Measurements from ENCODE around the gene YEATS2. TPM values are rescaled to one million over a fixed set of nuclear protein-coding genes. Genes with fewer than 3 reads are reported as not detected.

YEATS2 gene
- polyA plus RNA-seq, 3 donors = 4.2 to 33.0 (median 5.0) TPM

- H3K4me3 Mint-ChIP-seq = no peak overlapping the region
- no peak for TF ChIP-seq CTCF (IDR thresholded peaks at IDR 0.05)
- Histone ChIP-seq H3K4me3 (replicated peaks in 1 of 3; ENCODE audit: low read depth in 2 of 3, low read length in 3 of 3) (no peak overlapping the region), H3K4me2 (replicated peaks; ENCODE audit: extremely low read depth, low read length, poor library complexity, severe bottlenecking) (no peak overlapping the region), H3K27ac (ENCODE audit: low read depth in 1 of 2, low read length in 2 of 2) (peak overlapping the region in 1 of 2 donors; percentile 27), H3K9ac (ENCODE audit: insufficient read depth, low read length, poor library complexity, severe bottlenecking) (no peak overlapping the region), H4K20me1 (ENCODE audit: insufficient read depth, low read length) (no peaks in the 10 kb centered on the region), H2AFZ (ENCODE audit: insufficient read depth, low read depth, low read length, poor library complexity, severe bottlenecking) (no peak overlapping the region), H3K79me2 (ENCODE audit: insufficient read depth, low read length) (no peaks in the 10 kb centered on the region), H3K27me3 (ENCODE audit: control insufficient read depth in 2 of 2, insufficient read depth in 2 of 2, low read length in 2 of 2) (no peaks in the 10 kb centered on the region), H3K4me1 (ENCODE audit: control insufficient read depth in 1 of 2, insufficient read depth in 2 of 2, low read length in 2 of 2) (peaks cover 11 to 14% of the 10 kb centered on the region in 2 donors), H3K9me3 (replicated peaks in 1 of 2; ENCODE audit: control insufficient read depth in 1 of 2, insufficient read depth in 1 of 2, low read length in 2 of 2) (no peaks in the 10 kb centered on the region), H3K36me3 (replicated peaks in 1 of 2; ENCODE audit: control insufficient read depth in 1 of 2, insufficient read depth in 2 of 2, low read length in 2 of 2) (peaks cover 9 to 64% of the 10 kb centered on the region in 2 donors)
- peaks cover 16% of the 10 kb centered on the region for H3K4me1 Mint-ChIP-seq
- H3K36me3 Mint-ChIP-seq = peaks cover 24 to 66% of the 10 kb centered on the region in 2 donors
- DNase-seq = no peak
- H3K27ac Mint-ChIP-seq = peak overlapping the region in 4 of 7 donors; percentile 22 to 45 (median 34)
- intact Hi-C loops (cut with micrococcal nuclease) = loop anchor here in 1 of 2 donors (5.0 kb wide), 1 partner anchor 297 kb away; no protein-coding TSS in a partner anchor
- WGBS (ENCODE audit: insufficient coverage) = 98% methylated on average over 5 of the region's 9 CpGs
- peaks cover 0 to 2% (median 0%) of the 10 kb centered on the region in 7 donors for H3K9me3 Mint-ChIP-seq
- no peaks in the 10 kb centered on the region for H3K27me3 Mint-ChIP-seq (ENCODE audit: low read depth in 3 of 3)
Observed at GRCh38 chr3:183769453-183769852, 71.9 kb downstream of the YEATS2 start.

GRCh38 chr3:183774631-183775030 lies 77.0 kb downstream of the YEATS2 start:
- intact Hi-C loops (cut with micrococcal nuclease) = no loop called here
- H4K20me1 ChIP-seq (ENCODE audit: insufficient read depth, low read length) = no peaks in the 10 kb centered on the region
- H3K27ac ChIP-seq (ENCODE audit: low read depth in 1 of 2, low read length in 2 of 2) = no peak overlapping the region
- Mint-ChIP-seq H3K4me1 (peaks cover 40% of the 10 kb centered on the region), H3K4me3 (no peak overlapping the region), H3K9me3 (peaks cover 0 to 2% (median 0%) of the 10 kb centered on the region in 7 donors), H3K36me3 (peaks cover 42 to 64% of the 10 kb centered on the region in 2 donors), H3K27me3 (ENCODE audit: low read depth in 3 of 3) (no peaks in the 10 kb centered on the region), H3K27ac (peak overlapping the region in 1 of 7 donors; percentile 39)
- H3K4me2 ChIP-seq (replicated peaks; ENCODE audit: extremely low read depth, low read length, poor library complexity, severe bottlenecking) = no peak overlapping the region
- 80% methylated on average over 1 of the region's 3 CpGs for WGBS (ENCODE audit: insufficient coverage)
- no peak overlapping the region for H3K9ac ChIP-seq (ENCODE audit: insufficient read depth, low read length, poor library complexity, severe bottlenecking)
- no peaks in the 10 kb centered on the region for H3K27me3 ChIP-seq (ENCODE audit: control insufficient read depth in 2 of 2, insufficient read depth in 2 of 2, low read length in 2 of 2)
- no peak for TF ChIP-seq CTCF (IDR thresholded peaks at IDR 0.05)
- H3K9me3 ChIP-seq (replicated peaks in 1 of 2; ENCODE audit: control insufficient read depth in 1 of 2, insufficient read depth in 1 of 2, low read length in 2 of 2) = no peaks in the 10 kb centered on the region
- no peak for DNase-seq
- H3K79me2 ChIP-seq (ENCODE audit: insufficient read depth, low read length) = peaks cover 4% of the 10 kb centered on the region
- peaks cover 39 to 46% of the 10 kb centered on the region in 2 donors for H3K4me1 ChIP-seq (ENCODE audit: control insufficient read depth in 1 of 2, insufficient read depth in 2 of 2, low read length in 2 of 2)
- no peak overlapping the region for H2AFZ ChIP-seq (ENCODE audit: insufficient read depth, low read depth, low read length, poor library complexity, severe bottlenecking)
- peaks cover 21 to 55% of the 10 kb centered on the region in 2 donors for H3K36me3 ChIP-seq (replicated peaks in 1 of 2; ENCODE audit: control insufficient read depth in 1 of 2, insufficient read depth in 2 of 2, low read length in 2 of 2)
- H3K4me3 ChIP-seq (replicated peaks in 1 of 3; ENCODE audit: low read depth in 2 of 3, low read length in 3 of 3) = no peak overlapping the region
